ENCODE data around the gene VWA8.
A peak's percentile ranks its signal among the peaks of the same experiment; 100 is the strongest.

VWA8 gene

DNA sequence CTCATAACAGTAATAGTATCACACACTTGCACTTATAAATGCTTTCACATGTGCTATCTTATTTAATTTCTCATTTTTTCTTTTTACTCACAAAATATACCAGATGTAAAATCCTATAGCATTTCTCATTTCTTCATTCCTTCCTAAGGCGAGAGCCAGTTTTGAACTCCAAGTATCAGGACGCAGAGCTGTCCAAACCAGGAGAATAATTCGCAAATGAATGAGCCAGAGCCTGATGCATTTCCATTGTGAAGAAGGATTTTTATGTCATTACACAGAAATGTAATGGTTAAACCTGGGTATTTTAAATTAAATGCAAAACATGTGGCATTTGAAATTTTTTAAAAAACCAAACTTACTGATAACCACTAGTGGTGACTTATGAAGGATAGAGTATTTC lies 259.2 kb downstream of the VWA8 start:
- no peak overlapping the region for H3K4me3 ChIP-seq (ENCODE audit: low read depth, low read length)
- no peak for TF ChIP-seq CTCF (IDR thresholded peaks at IDR 0.05; ENCODE audit: low read depth, low read length)
- no peak for TF ChIP-seq MYC (IDR thresholded peaks at IDR 0.05; ENCODE audit: low read depth, low read length)
- TF ChIP-seq POLR2A (IDR thresholded peaks at IDR 0.05; ENCODE audit: extremely low read depth, insufficient read length): no peak
- no peak for TF ChIP-seq MAX (IDR thresholded peaks at IDR 0.05; ENCODE audit: low read depth, low read length)
- DNase-seq (ENCODE audit: low read depth): no peak

GRCh38 chr13:41700790-41701310 lies 260.1 kb downstream of the VWA8 start:
- DNase-seq (ENCODE audit: low read depth): peak; percentile 45
- no peak for TF ChIP-seq MAX (IDR thresholded peaks at IDR 0.05; ENCODE audit: low read depth, low read length)
- TF ChIP-seq CTCF (IDR thresholded peaks at IDR 0.05; ENCODE audit: low read depth, low read length): no peak
- TF ChIP-seq POLR2A (IDR thresholded peaks at IDR 0.05; ENCODE audit: extremely low read depth, insufficient read length): no peak
- no peak for TF ChIP-seq MYC (IDR thresholded peaks at IDR 0.05; ENCODE audit: low read depth, low read length)
- H3K4me3 ChIP-seq (ENCODE audit: low read depth, low read length): no peak overlapping the region

- DNase-seq (ENCODE audit: low read depth): no peak
- TF ChIP-seq POLR2A (IDR thresholded peaks at IDR 0.05; ENCODE audit: extremely low read depth, insufficient read length) (no peak), MYC (IDR thresholded peaks at IDR 0.05; ENCODE audit: low read depth, low read length) (no peak)
- no peak overlapping the region for H3K4me3 ChIP-seq (ENCODE audit: low read depth, low read length)
Observed at GRCh38 chr13:41699759-41700158, 261.1 kb downstream of the VWA8 start.

- DNase-seq (ENCODE audit: low read depth): no peak
- no peak for TF ChIP-seq MYC (IDR thresholded peaks at IDR 0.05; ENCODE audit: low read depth, low read length)
- TF ChIP-seq MAX (IDR thresholded peaks at IDR 0.05; ENCODE audit: low read depth, low read length): no peak
- no peak for TF ChIP-seq POLR2A (IDR thresholded peaks at IDR 0.05; ENCODE audit: extremely low read depth, insufficient read length)
- no peak for TF ChIP-seq CTCF (IDR thresholded peaks at IDR 0.05; ENCODE audit: low read depth, low read length)
- no peak overlapping the region for H3K4me3 ChIP-seq (ENCODE audit: low read depth, low read length)
Observed at GRCh38 chr13:41697578-41697977, 263.3 kb downstream of the VWA8 start.

DNA sequence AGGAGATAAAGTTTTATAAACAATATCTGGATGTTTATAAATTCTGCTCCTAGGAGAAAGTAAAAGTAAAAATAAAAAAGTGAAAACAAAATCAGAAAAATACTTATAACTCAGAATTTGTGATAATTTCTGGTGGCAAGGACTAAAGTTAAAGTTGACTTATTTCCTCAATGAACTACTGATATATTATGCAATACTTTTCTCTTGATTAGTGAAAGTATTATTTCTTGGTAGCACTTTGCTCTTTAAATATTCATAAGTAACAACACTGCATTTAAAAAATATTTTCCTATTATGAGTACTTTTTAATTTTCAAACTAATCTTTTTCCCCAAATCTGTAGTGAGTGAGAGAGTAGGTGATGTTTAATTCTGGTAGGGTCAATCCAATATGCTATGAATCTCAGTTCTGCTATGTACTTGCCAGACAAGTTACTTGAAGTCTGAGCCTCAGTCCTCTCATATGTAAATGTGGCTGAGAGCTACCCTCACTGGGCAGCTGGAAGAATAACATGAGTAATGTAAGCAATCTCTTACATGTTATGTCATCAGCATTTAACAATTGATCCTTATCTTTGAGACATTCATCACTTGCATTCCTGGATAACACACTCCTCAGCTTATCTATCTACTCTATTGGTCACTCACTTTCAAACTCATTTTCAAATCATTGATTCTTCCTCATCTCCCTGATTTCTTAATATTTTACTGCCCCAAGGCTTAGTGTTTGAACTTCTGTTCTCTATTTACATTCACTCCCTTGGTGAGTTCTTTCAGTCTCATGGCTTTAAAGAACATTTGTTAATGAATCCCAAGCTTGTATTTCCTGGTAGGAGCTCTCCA lies 264.5 kb downstream of the VWA8 start:
- DNase-seq (ENCODE audit: low read depth): peak; percentile 21
- TF ChIP-seq POLR2A (IDR thresholded peaks at IDR 0.05; ENCODE audit: extremely low read depth, insufficient read length) (no peak), MAX (IDR thresholded peaks at IDR 0.05; ENCODE audit: low read depth, low read length) (no peak), CTCF (IDR thresholded peaks at IDR 0.05; ENCODE audit: low read depth, low read length) (no peak), MYC (IDR thresholded peaks at IDR 0.05; ENCODE audit: low read depth, low read length) (no peak)
- no peak overlapping the region for H3K4me3 ChIP-seq (ENCODE audit: low read depth, low read length)

DNA sequence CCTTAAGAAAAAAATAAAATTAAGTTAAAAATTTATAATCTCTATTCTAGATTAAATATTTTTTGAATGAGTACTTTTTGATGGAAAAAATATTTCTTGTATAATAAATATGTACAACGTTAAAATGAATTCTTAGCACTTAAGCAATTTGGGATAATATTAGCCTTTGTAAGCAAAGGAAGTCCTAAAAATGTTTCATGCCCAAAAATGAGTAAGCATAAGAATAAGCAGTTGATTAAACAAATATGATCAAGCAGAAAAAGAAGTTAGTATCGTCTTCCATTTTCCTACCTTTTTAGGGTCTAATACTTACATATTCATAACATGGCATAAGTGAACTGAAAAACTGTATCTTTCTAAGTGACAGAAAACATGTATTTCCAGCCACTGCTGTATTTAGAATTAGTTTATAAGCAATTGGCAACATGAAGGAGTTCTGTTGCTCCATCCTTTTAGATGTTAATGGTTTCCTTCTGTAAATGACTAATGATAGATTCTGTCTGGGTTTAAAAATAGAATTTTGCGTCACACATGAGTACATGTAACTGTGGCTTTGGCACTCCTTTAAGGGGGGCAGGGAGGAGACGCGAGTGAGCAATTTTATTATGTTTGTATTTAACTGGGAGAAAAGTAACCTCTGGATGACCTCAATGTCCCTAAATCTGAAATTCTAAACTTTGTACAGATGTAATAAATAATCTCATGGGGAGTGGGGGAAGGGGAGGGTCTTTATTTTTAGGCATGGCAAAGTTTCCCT lies 266.2 kb downstream of the VWA8 start:
- no peak overlapping the region for H3K4me3 ChIP-seq (ENCODE audit: low read depth, low read length)
- peak; percentile 74 for DNase-seq (ENCODE audit: low read depth)

More for the DNA sequence above, 266.2 kb downstream of the VWA8 start:
- TF ChIP-seq MAX (IDR thresholded peaks at IDR 0.05; ENCODE audit: low read depth, low read length) (no peak), MYC (IDR thresholded peaks at IDR 0.05; ENCODE audit: low read depth, low read length) (no peak), POLR2A (IDR thresholded peaks at IDR 0.05; ENCODE audit: extremely low read depth, insufficient read length) (no peak), CTCF (IDR thresholded peaks at IDR 0.05; ENCODE audit: low read depth, low read length) (no peak)

All from NB4 (cell line).